Testis (tissue), 3 donors: ENCODE results near the gene CLMN. TPM values are rescaled to one million over a fixed set of nuclear protein-coding genes. Genes with fewer than 3 reads are reported as not detected.

Experiments
- DNase-seq: peaks from one replicate; pipeline ENCODE4 v3.0.0-alpha.2; 2019
- H3K27ac ChIP-seq, 2 donors: fragments of 200-600 bp; sonication (generic); one replicate each; pipeline ENCODE4 v1.5.1; 2019
- H3K27me3 ChIP-seq: fragments of 200-600 bp; sonication (generic); one replicate; pipeline ENCODE4 v1.5.1; 2019
- H3K36me3 ChIP-seq: fragments of 200-600 bp; sonication (generic); one replicate; pipeline ENCODE4 v1.5.1; 2017; ENCODE audit warnings: low read depth; ENCODE audit errors: missing control alignments
- H3K4me1 ChIP-seq: fragments of 200-600 bp; sonication (generic); one replicate; pipeline ENCODE4 v1.5.1; 2019
- H3K4me3 ChIP-seq, 2 donors: fragments of 200-600 bp; sonication (generic); one replicate each; pipeline ENCODE4 v1.5.1; 2017 to 2019
- H3K9me3 ChIP-seq: fragments of 200-600 bp; sonication (generic); one replicate; pipeline ENCODE4 v1.5.1; 2017
- CTCF ChIP-seq, 3 experiments: fragments of 450-650 bp in 2 of 3; fragments of 200-600 bp in 1 of 3; sonication (generic) in 1 of 3; IDR thresholded peaks; one replicate each; pipeline ENCODE4 v1.5.1; 2016 to 2019; ENCODE audit warnings: antibody characterized with exemption in 3 of 3, mild to moderate bottlenecking in 2 of 3, moderate library complexity in 1 of 3
- POLR2A ChIP-seq: fragments of 450-650 bp; IDR thresholded peaks from one replicate; pipeline ENCODE4 v1.6.1; 2017; ENCODE audit warnings: antibody characterized with exemption, mild to moderate bottlenecking, moderate library complexity
- WGBS, 2 donors: methylation state at CpG; one replicate each; pipeline ENCODE4 v1.1.5; 2018; 5-methylcytosine and 5-hydroxymethylcytosine counted together
- intact Hi-C: fragments of 100-400 bp; cut with DNase I; formaldehyde crosslinking; loops from one replicate; pipeline ENCODE4 v1.15.1; 2023; ENCODE audit warnings: low total_unique reads
- polyA plus RNA-seq: library from polyadenylated mRNA; stranded (reverse); fragments of 350-450 nt; fragmentation: Illumina TruSeq; extraction: RNeasy Lipid Tissue Mini Kit (QIAGEN cat#74804); gene quantifications from one replicate; pipeline ENCODE4 v1.2.3, GENCODE V29; 2014; ENCODE audit warnings: low read depth, low replicate concordance; ENCODE audit not compliant: insufficient read depth
- total RNA-seq, 2 donors: library from RNA; depleted of rRNA; stranded (reverse); fragments of >200 nt; gene quantifications; one replicate each; pipeline ENCODE4 v1.2.3, GENCODE V29; 2016

The CLMN gene
- total and polyA plus RNA-seq, 3 donors from 2014 or later = 35.9 to 134 (median 68.0) TPM

- Histone ChIP-seq H3K27ac (no peak overlapping the region), H3K4me3 (no peak overlapping the region), H3K27me3 (no peaks in the 10 kb centered on the region), H3K9me3 (no peaks in the 10 kb centered on the region), H3K4me1 (no peaks in the 10 kb centered on the region), H3K36me3 (no peaks in the 10 kb centered on the region)
- no peak for DNase-seq
- no peak for TF ChIP-seq POLR2A
- TF ChIP-seq CTCF (IDR thresholded peaks at IDR 0.05) = no peak
- WGBS, 2 donors = 87 to 91% methylated on average over 8 of the region's 8 CpGs
- intact Hi-C loops = no loop called here
Measured at GRCh38 chr14:95211721-95212504, 107.8 kb downstream of the CLMN start.

- Histone ChIP-seq H3K4me1 (no peaks in the 10 kb centered on the region), H3K27ac (no peak overlapping the region), H3K36me3 (no peaks in the 10 kb centered on the region), H3K9me3 (no peaks in the 10 kb centered on the region), H3K4me3 (no peak overlapping the region), H3K27me3 (no peaks in the 10 kb centered on the region)
- intact Hi-C loops = no loop called here
- 92 to 95% methylated on average over 13 of the region's 13 CpGs for WGBS, 2 donors
- TF ChIP-seq POLR2A = no peak
- no peak for TF ChIP-seq CTCF (IDR thresholded peaks at IDR 0.05)
- DNase-seq = no peak
Measured at GRCh38 chr14:95210699-95211098, 109.0 kb downstream of the CLMN start.

- Histone ChIP-seq H3K27ac (no peak overlapping the region), H3K9me3 (no peaks in the 10 kb centered on the region), H3K36me3 (no peaks in the 10 kb centered on the region), H3K4me3 (no peak overlapping the region), H3K27me3 (no peaks in the 10 kb centered on the region), H3K4me1 (no peaks in the 10 kb centered on the region)
- DNase-seq = no peak
- intact Hi-C loops = no loop called here
- WGBS, 2 donors = 88 to 90% methylated on average over 6 of the region's 6 CpGs
- no peak for TF ChIP-seq POLR2A
- TF ChIP-seq CTCF (IDR thresholded peaks at IDR 0.05) = no peak
Measured at GRCh38 chr14:95208598-95208997, 111.1 kb downstream of the CLMN start.

- Histone ChIP-seq H3K36me3 (no peaks in the 10 kb centered on the region), H3K4me3 (no peak overlapping the region), H3K4me1 (no peaks in the 10 kb centered on the region), H3K27ac (no peak overlapping the region), H3K9me3 (no peaks in the 10 kb centered on the region), H3K27me3 (no peaks in the 10 kb centered on the region)
- WGBS, 2 donors = 81% methylated on average over 7 of the region's 7 CpGs
- DNase-seq = no peak
- intact Hi-C loops = no loop called here
- TF ChIP-seq POLR2A (no peak), CTCF (IDR thresholded peaks at IDR 0.05) (no peak)
Measured at GRCh38 chr14:95207475-95208233, 112.1 kb downstream of the CLMN start.
